Activated naive CD8-positive, alpha-beta T cell (primary cell): ENCODE data around the gene AKIRIN2.
A peak's percentile ranks its signal among the peaks of the same experiment; 100 is the strongest.

Experiments
- H3K27ac Mint-ChIP-seq: one replicate; pipeline ENCODE4 v1.8.0; 2021; ENCODE audit warnings: mixed read lengths
- H3K27me3 Mint-ChIP-seq: one replicate; pipeline ENCODE4 v1.8.0; 2021; ENCODE audit warnings: mixed read lengths
- H3K36me3 Mint-ChIP-seq: one replicate; pipeline ENCODE4 v1.8.0; 2021; ENCODE audit warnings: mixed read lengths
- H3K4me1 Mint-ChIP-seq: one replicate; pipeline ENCODE4 v1.8.0; 2021; ENCODE audit warnings: low read depth, mixed read lengths
- H3K4me3 Mint-ChIP-seq: one replicate; pipeline ENCODE4 v1.8.0; 2021; ENCODE audit warnings: mild to moderate bottlenecking, mixed read lengths
- H3K9me3 Mint-ChIP-seq: one replicate; pipeline ENCODE4 v1.8.0; 2021; ENCODE audit warnings: low read depth, mixed read lengths

Gene AKIRIN2

GRCh38 chr6:87701676-87702588 lies at the start of gene AKIRIN2:
AKIRIN2 (minus strand) TSS chr6:87702233; CDS start chr6:87701684, 549 bp downstream.
- Mint-ChIP-seq H3K27me3 (no peaks in the 10 kb centered on the region), H3K4me3 (peak within 1 kb of the TSS; percentile 94), H3K4me1 (peaks cover 46% of the 10 kb centered on the region), H3K9me3 (no peaks in the 10 kb centered on the region), H3K36me3 (no peaks in the 10 kb centered on the region), H3K27ac (peak within 1 kb of the TSS; percentile 96)

DNA sequence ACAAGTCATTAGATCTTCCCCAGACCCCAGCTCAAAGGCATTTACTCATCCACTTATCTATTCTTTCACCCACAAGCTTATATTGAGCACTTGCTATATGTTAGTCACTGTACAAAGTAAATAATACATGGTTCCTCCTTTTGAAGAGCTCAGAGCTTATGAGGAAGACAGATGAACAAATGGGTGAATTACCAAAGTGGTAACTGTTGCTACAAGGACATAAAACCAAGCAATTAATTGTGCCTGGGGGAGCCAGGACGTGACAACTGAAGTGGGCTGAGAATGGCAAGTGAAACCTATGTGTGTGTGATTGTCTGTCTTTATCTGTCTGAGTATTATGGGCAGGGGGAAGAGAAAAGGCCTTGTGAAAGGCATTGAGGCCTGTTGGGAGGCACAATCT lies 45.6 kb upstream of the AKIRIN2 start:
- no peak overlapping the region for H3K27ac Mint-ChIP-seq
- H3K9me3 Mint-ChIP-seq, result no peaks in the 10 kb centered on the region
- no peaks in the 10 kb centered on the region for H3K36me3 Mint-ChIP-seq
- no peak overlapping the region for H3K4me3 Mint-ChIP-seq
- no peaks in the 10 kb centered on the region for H3K27me3 Mint-ChIP-seq
- H3K4me1 Mint-ChIP-seq, result peaks cover 5% of the 10 kb centered on the region

DNA sequence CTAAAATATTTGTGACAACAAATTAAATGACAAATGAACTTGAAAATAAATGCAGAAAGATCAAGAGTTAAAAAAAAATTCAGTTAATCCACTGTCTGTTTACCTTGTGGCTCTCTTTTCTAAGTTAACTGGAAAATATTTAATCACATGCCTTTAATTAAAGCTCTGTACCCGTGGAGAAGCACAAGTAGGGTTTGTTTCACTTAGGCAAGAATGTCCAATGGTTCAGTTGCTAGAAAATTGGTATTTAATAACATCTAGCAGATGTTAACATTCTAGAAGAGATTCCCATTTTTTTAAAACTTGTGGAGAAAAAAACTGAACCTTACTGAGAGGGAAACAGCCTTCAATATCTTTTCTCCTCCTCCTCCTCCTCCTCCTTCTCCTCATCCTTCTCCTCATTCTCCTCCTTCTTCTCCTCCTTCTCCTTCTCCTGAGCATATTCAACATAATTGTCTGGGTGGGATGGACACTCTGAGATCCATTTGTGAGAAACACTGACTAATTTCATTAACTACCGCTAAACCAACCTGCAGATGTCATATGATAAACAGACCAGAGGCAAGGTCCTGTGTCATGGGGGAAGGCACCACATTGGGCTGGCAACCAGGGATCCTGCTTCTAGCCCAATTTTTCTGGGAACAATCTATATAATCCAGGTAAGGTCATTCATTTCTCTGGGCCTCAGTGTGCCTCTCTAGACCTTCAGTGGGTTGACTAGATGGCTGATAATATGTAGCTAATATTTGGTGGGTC lies 44.1 kb upstream of the AKIRIN2 start:
- H3K27me3 Mint-ChIP-seq, result no peaks in the 10 kb centered on the region
- H3K27ac Mint-ChIP-seq, result no peak overlapping the region
- no peak overlapping the region for H3K4me3 Mint-ChIP-seq
- peaks cover 16% of the 10 kb centered on the region for H3K4me1 Mint-ChIP-seq
- H3K36me3 Mint-ChIP-seq, result peaks cover 1% of the 10 kb centered on the region
- no peaks in the 10 kb centered on the region for H3K9me3 Mint-ChIP-seq

DNA sequence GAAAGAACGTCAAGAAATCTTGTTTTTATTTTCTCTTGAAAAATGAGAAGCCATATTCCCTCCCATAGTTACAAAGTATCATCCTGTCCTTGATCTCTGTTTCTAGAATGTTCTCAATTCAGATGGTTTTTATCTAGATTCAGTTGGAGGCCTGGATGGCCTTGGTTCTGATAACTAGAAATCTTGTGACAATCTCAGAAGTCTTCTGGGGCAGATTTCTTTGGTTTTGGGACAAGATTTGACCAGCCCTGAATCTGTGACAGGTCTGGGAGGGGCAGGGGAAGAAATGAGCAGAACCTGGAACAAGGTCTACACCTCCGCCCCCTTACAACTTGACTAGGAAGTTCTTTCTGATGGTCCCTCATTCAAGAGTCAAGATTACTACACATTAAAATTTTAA lies 41.4 kb upstream of the AKIRIN2 start:
- Mint-ChIP-seq H3K4me1 (peaks cover 21% of the 10 kb centered on the region), H3K9me3 (no peaks in the 10 kb centered on the region), H3K27ac (no peak overlapping the region), H3K27me3 (no peaks in the 10 kb centered on the region), H3K4me3 (no peak overlapping the region), H3K36me3 (peaks cover 3% of the 10 kb centered on the region)

- H3K4me1 Mint-ChIP-seq, result peaks cover 27% of the 10 kb centered on the region
- no peak overlapping the region for H3K4me3 Mint-ChIP-seq
- H3K9me3 Mint-ChIP-seq, result no peaks in the 10 kb centered on the region
- peak overlapping the region; percentile 47 for H3K27ac Mint-ChIP-seq
- H3K36me3 Mint-ChIP-seq, result peaks cover 3% of the 10 kb centered on the region
- no peaks in the 10 kb centered on the region for H3K27me3 Mint-ChIP-seq
Observed at GRCh38 chr6:87742106-87742505, 40.1 kb upstream of the AKIRIN2 start.

GRCh38 chr6:87741001-87741650 lies 39.1 kb upstream of the AKIRIN2 start:
- Mint-ChIP-seq H3K4me1 (peaks cover 27% of the 10 kb centered on the region), H3K27ac (no peak overlapping the region)

GRCh38 chr6:87738744-87739143 lies 36.7 kb upstream of the AKIRIN2 start:
- Mint-ChIP-seq H3K4me1 (peaks cover 27% of the 10 kb centered on the region), H3K4me3 (no peak overlapping the region), H3K27ac (peak overlapping the region; percentile 11), H3K27me3 (no peaks in the 10 kb centered on the region), H3K9me3 (no peaks in the 10 kb centered on the region), H3K36me3 (peaks cover 3% of the 10 kb centered on the region)

More at GRCh38 chr6:87741001-87741650, 39.1 kb upstream of the AKIRIN2 start:
- Mint-ChIP-seq H3K9me3 (no peaks in the 10 kb centered on the region), H3K4me3 (no peak overlapping the region), H3K27me3 (no peaks in the 10 kb centered on the region), H3K36me3 (peaks cover 3% of the 10 kb centered on the region)

GRCh38 chr6:87738000-87738399 lies 36.0 kb upstream of the AKIRIN2 start:
- peaks cover 25% of the 10 kb centered on the region for H3K4me1 Mint-ChIP-seq
- H3K9me3 Mint-ChIP-seq, result no peaks in the 10 kb centered on the region
- no peak overlapping the region for H3K27ac Mint-ChIP-seq
- H3K27me3 Mint-ChIP-seq, result no peaks in the 10 kb centered on the region
- H3K36me3 Mint-ChIP-seq, result peaks cover 3% of the 10 kb centered on the region
- no peak overlapping the region for H3K4me3 Mint-ChIP-seq

DNA sequence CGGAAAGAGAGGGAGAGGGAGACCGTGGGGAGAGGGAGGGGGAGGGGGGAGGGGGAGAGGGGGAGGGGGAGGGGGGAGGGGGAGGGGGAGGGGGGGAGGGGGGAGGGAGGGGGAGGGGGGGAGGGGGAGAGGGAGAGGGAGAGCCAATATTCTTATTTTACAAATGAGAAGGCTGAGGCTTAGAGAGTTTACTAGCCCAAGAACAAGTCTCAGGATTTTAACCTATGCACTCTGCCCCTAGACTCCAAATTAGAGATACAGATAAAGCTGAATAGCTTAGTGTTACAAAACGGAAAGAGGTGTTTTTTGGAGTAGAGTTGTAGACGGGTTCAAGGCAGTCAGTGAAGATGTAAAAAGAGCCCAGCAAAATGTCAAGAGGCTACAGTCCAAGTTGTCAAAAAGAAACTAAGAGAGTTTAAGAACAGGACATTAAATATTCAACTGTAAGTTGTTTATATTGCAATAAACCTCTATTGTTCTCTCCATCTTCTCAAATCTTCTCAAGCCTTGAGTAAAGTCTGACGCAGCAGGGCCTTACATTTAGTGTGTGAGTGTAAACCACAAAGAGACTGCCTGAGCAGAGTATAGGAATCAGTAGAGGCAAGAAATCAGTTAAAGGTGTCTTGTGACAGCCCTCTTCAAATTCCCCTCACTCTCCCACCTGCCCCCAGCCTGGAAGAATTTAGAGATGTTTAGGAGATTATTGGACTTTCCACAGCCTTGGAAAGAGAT lies 34.9 kb upstream of the AKIRIN2 start:
- Mint-ChIP-seq H3K4me3 (no peak overlapping the region), H3K4me1 (peaks cover 20% of the 10 kb centered on the region), H3K27ac (no peak overlapping the region), H3K36me3 (peaks cover 3% of the 10 kb centered on the region), H3K9me3 (no peaks in the 10 kb centered on the region), H3K27me3 (no peaks in the 10 kb centered on the region)

DNA sequence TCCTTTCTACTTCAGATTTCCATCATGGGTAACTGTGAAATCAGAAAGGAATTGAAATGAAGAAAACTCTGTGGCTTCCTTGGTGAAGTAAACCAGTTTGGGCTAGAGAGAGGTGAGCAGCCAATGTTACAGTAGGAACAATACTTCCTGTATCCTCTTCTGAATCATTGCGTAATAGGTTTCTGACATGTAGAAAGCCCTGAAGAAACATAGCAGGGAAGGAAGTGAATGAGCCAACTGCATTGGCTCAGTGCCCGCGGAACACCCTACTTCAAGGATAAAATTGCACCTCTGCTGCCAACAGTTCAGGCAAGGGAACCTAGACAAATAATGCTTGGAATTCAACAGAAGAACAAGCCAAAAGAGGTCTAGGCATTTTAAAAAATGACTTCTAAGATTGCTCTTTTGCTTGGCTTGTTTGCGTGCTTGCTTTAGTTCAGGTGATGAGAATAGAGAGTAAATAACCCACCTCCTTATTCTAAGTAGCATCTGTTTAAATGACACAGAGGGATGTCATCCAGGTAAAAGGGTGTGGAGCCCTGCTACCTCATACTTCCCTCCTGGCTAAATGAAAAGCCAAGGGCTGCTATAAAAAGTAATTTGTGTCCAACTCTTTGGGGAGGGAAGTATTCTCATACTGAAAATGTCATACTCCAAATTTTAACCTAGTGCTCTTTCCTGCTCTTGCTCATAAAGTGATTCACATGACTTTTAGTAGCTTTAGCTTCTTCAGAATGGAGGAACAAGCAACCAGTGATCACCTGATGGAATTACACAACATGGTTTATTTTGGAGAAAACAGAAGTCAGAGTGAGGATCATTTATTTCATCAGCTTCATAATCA lies 30.0 kb upstream of the AKIRIN2 start:
- Mint-ChIP-seq H3K9me3 (no peaks in the 10 kb centered on the region), H3K36me3 (no peaks in the 10 kb centered on the region), H3K27ac (no peak overlapping the region), H3K4me3 (no peak overlapping the region), H3K4me1 (peaks cover 9% of the 10 kb centered on the region), H3K27me3 (peaks cover 2% of the 10 kb centered on the region)

DNA sequence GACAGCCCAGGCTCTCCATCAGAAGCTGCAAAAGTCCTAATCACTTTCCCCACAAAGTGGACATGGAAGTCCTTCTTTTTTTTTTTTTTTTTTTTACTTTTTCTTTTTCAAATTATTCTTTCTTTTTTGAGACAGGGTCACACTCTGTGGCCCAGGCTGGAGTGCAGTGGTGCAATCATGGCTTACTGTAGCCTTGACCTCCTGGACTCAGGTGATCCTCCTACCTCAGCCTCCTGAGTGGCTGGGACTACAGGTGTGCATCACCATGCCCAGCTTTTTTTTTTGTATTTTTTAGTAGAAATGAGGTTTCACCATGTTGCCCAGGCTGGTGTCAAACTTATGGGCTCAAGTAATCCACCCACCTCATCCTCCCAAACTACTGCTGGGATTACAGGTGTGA lies 29.0 kb upstream of the AKIRIN2 start:
- peaks cover 9% of the 10 kb centered on the region for H3K4me1 Mint-ChIP-seq
- H3K27me3 Mint-ChIP-seq, result peaks cover 2% of the 10 kb centered on the region
- H3K27ac Mint-ChIP-seq, result no peak overlapping the region
- no peaks in the 10 kb centered on the region for H3K9me3 Mint-ChIP-seq
- H3K36me3 Mint-ChIP-seq, result no peaks in the 10 kb centered on the region
- no peak overlapping the region for H3K4me3 Mint-ChIP-seq

GRCh38 chr6:87729965-87730719 lies 28.1 kb upstream of the AKIRIN2 start:
- H3K4me1 Mint-ChIP-seq, result peaks cover 13% of the 10 kb centered on the region
- no peaks in the 10 kb centered on the region for H3K36me3 Mint-ChIP-seq
- H3K27me3 Mint-ChIP-seq, result peaks cover 2% of the 10 kb centered on the region
- H3K27ac Mint-ChIP-seq, result no peak overlapping the region
- no peaks in the 10 kb centered on the region for H3K9me3 Mint-ChIP-seq
- no peak overlapping the region for H3K4me3 Mint-ChIP-seq

- no peaks in the 10 kb centered on the region for H3K9me3 Mint-ChIP-seq
- H3K36me3 Mint-ChIP-seq, result no peaks in the 10 kb centered on the region
- peaks cover 2% of the 10 kb centered on the region for H3K27me3 Mint-ChIP-seq
- H3K4me3 Mint-ChIP-seq, result no peak overlapping the region
- no peak overlapping the region for H3K27ac Mint-ChIP-seq
- H3K4me1 Mint-ChIP-seq, result peaks cover 16% of the 10 kb centered on the region
Observed at GRCh38 chr6:87728706-87729105, 26.7 kb upstream of the AKIRIN2 start.
